ENCODE measurements around the gene WNT7A.

Gene WNT7A

GRCh38 chr3:13770170-13771169 lies 109.4 kb downstream of the WNT7A start:
- DNase-seq (ENCODE audit: low spot score), result no peak

GRCh38 chr3:13769422-13769821 lies 110.4 kb downstream of the WNT7A start:
- no peak for DNase-seq (ENCODE audit: low spot score)

- no peak for DNase-seq (ENCODE audit: low spot score)
These were observed 111.4 kb downstream of the WNT7A start for GRCh38 chr3:13768453-13768852.

GRCh38 chr3:13767896-13768295 lies 112.0 kb downstream of the WNT7A start:
- no peak for DNase-seq (ENCODE audit: low spot score)

- no peak for DNase-seq (ENCODE audit: low spot score)
These were observed 112.8 kb downstream of the WNT7A start for GRCh38 chr3:13767030-13767429.

Measured in hepatic stellate cell (primary cell).